ENCODE results near the gene SYNE3.
A peak's percentile ranks its signal among the peaks of the same experiment; 100 is the strongest.
"Not testable (repeated sequence)": the region's sequence is repeated elsewhere in the genome, so short reads cannot be mapped to it uniquely, and the experiment has no call there.

Gene SYNE3

GRCh38 chr14:95524706-95525512 lies 8.5 kb upstream of the SYNE3 start:
- no peak for DNase-seq (ENCODE audit: low spot score)

DNA sequence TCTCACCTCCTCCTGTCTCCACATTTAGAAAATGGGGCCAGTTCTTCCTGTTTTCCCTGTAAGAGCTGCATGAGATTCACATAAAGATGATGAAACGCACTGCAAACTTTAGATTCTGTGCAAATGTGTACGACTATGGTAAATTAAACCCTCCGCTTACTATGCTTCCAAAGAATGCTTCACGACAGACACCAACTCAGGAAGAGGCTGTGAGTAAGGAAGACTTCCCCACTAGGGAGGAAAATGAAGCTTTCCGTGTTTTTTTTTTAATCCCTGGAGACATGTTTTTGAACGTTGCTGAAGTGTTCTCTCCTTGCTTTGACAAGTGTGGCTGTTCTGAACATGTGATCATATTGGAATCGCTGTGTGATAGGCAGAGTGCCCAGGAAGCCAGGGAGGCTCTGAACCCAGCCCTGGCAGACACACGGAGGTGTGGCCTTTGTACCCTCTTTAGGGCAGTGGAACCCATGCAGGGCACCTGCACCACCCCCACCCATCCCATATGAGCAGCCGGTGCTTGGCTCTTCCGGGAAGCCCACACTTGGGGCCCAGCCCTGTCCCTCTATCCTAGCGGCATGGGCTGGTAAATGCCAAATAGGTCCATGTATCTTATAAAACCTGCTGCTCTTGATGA lies 7.5 kb upstream of the SYNE3 start:
- DNase-seq (ENCODE audit: low spot score): no peak

- no peak for DNase-seq (ENCODE audit: low spot score)
Measured at GRCh38 chr14:95523051-95523814, 6.8 kb upstream of the SYNE3 start.

- no peak for DNase-seq (ENCODE audit: low spot score)
Measured at GRCh38 chr14:95522556-95522955, 6.1 kb upstream of the SYNE3 start.

DNA sequence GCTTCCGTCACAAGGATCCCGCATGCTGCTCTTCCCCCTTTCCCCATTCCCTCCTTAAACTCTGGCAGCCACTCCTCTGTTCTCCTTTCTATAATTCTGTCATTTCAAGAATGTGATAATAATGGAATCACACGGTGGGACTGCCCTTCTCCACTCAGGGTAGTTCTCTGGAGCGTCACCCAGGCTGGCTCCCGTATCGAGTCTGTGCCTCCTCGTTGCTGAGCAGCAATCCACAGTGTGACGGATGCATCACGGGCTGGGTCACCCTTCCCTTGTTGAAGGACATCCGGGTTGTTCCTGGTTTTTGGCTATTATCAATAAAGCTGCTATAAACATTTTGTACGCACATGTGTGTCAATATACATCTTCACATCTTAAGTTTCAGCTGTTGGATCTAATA lies 5.7 kb upstream of the SYNE3 start:
- no peak for DNase-seq (ENCODE audit: low spot score)

DNA sequence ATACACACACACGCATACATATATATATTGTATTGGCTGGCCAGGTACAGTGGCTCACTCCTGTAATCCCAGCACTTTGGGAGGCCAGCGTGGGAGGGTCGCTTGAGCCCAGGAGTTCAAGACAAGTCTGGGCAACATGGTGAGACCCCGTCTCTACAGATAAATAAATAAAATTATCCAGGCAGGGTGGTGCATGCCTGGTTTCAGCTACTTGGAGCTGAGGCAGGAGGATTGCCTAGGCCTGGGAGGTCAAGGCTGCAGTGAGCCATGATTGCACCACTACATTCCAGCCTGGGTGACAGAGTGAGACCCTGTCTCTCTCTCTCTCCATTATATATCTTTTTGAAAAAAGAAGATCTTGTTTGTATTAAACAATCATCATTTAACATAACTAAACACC lies 4.6 kb upstream of the SYNE3 start:
- DNase-seq (ENCODE audit: low spot score): no peak

DNA sequence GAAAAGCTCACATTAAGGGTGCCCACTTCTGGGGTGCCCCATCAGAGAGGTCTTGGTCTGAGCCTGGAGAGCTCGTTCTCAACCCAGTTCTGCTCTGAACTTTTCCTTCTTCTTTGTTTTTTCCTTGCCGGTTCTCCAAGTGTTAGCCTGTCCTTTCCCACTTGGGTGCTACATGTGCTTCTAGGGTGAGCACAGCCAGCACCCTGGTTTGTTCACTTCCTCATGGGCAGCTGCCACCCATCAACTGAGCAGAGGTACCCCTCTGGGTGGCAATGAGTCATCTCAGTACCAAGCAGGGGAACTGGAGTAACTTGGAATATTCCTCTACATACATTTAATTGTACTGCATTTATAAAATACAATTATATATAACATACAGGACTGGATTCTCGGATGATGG lies 3.9 kb upstream of the SYNE3 start:
- DNase-seq (ENCODE audit: low spot score): no peak

GRCh38 chr14:95519699-95520098 lies 3.2 kb upstream of the SYNE3 start:
- DNase-seq (ENCODE audit: low spot score): peak; percentile 44

DNA sequence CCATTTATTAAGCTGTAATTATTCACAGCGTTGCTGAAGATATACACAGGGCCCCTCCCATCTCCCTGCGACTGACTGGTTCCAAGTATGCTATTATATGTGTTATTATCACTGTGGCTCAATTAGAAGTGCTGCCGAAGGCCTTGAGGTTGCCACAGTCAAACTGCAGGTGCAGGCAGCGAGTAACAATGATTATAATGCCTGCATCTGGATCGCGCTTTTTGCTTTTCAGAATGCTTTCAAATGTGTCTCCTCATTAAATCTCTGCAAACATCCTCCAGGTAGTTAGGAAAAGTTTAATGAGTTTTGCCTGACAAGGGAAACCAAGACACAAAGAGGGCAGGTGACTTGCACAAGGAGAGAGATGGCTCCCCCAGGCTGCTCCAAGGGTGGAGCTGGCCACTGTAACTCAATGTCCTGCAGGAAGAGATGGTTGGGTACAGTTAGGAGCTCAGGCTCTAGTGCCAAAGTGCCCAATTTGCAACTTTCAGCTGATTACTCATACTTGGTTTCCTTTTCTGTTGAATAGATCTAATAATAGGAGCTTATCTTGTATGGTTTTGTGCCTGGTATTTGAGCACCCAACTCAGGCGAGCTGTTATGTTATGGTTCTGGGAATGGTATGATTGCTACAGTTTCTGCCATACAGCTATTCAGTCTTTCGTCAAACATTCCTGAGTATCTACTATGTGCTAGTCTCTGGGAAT lies 1.7 kb upstream of the SYNE3 start:
- no peak for DNase-seq (ENCODE audit: low spot score)

DNA sequence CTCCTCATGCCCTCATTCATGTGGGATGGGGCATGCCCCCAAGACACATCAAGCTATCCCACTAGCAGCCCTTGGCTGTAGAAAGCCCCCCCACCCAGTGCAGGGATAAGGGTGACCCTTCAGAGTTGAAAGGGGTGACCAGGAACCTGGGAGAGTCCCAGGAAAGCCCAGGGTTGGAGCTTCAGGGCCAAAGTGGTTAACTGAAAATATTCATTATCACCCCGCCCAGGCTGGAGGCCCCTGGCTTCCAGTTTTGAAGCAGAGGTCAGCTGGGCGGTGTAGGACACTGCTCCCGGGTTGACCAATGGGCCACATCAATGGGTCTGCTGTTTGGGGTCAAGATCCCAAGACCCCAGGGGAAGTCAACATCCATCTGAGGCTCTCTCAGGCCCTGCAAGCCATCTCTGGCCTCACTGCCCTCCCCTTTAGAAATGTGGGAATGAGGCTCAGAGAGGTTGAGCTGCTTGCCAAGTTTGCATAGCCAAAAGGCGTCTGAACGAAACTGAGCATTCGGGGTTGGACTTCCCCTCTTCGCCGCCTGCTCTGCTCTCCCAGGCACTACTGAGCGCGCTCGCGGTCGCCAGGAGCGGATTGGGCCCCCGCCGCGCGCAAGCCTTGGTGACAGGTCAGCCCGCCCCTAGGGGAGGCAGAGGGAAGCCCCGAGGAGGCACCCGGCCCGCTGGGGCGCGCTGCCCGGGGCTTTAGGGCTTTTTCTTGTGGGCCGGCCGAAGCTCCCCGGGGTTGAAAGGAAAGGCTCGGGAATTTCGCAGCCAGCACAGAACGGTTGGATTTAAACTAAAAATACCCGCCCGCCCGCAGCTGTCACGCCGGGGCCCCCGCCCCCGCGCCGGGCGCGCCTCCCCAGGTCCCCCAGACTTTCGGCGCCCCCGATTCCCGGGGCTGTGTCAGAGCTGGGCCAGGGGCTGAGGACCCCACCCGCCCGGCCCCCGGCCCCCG lies 576 bp downstream of the SYNE3 start:
- DNase-seq (ENCODE audit: low spot score): no peak

DNA sequence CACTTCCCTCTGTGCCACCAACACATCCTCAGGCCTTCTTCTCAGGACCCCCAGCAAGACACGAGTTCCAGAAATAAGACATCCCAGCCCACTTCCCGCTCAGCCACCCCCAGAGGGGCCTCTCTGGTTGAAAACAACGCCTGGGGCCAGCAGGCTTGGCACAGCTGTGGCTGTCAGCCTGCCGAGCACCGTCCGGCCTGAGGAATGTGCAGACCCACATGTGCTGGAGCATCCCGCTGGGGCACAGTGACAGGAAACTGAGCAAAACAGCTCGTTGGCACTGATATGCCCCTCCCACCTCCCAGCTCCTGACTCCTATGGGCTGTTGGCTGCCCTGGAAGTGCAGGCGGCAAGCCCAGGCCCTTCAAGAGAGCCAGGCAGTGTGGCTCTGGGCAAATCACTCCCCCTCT lies 1.4 kb downstream of the SYNE3 start:
- DNase-seq (ENCODE audit: low spot score): no peak

- no peak for DNase-seq (ENCODE audit: low spot score)
Measured at GRCh38 chr14:95514131-95515079, 2.0 kb downstream of the SYNE3 start.

- no peak for DNase-seq (ENCODE audit: low spot score)
Measured at GRCh38 chr14:95513291-95513690, 3.2 kb downstream of the SYNE3 start.

DNA sequence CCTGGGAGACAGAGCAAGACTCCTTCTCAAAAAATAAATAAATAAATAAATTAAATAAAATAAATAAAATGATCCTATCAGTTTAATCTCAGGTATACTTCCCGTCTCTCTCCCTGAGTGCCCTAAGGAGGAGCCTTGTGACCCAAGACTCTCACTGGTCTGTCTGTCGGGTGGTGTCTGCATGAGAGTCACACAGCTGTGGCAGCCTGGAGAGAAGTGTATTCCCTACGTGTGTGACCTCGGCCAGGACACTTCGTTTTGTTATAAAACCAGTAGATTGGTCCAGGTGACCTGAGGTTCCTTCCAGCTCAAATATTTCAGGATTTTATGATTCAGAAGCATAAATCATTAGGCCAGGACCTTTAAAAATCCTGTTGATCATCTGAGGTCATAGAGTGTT lies 4.8 kb downstream of the SYNE3 start:
- DNase-seq (ENCODE audit: low spot score): no peak

DNA sequence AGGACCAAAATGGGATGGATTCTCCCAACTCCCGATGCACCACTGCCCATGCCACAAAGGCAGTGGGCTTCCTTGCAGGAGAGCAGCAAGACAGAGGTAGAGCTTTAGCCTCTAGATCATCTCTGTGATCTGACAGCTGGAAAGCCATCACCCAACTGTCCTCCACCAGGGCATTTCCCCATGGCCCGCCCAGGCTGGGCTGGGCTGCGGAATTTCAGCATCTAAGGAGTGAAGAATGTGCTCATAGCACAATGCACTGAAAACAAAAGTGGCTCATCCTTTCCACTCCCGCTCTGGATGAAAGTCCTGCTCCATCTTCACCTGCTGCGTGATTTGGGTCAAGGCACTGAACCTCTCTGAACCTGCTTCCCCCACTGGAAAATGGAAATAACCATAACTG lies 5.6 kb downstream of the SYNE3 start:
- no peak for DNase-seq (ENCODE audit: low spot score)

- DNase-seq (ENCODE audit: low spot score): not testable (repeated sequence)
Measured at GRCh38 chr14:95510344-95510743, 6.1 kb downstream of the SYNE3 start.

DNA sequence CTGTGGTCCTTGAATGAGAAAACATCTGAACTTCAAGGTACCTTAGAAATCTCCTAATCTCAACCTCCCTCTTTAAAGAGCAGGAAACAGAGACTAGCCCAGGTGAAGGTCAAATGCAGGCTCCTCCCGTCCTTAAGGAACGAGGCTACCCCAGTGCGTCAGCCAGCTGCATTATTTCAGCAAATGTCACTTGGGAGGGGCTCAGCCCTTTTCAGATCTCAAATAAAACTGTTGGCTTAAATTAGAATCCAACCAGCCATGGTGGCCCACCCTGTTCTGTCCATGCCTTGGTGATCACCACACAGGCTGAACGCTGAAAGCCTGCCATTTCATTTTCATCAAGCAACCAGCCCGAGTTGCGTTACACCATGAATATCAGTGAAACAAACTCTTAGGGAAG lies 7.0 kb downstream of the SYNE3 start:
- no peak for DNase-seq (ENCODE audit: low spot score)

- no peak for DNase-seq (ENCODE audit: low spot score)
Measured at GRCh38 chr14:95508377-95508776, 8.1 kb downstream of the SYNE3 start.

- DNase-seq (ENCODE audit: low spot score): peak; percentile 68
Measured at GRCh38 chr14:95507701-95508103, 8.7 kb downstream of the SYNE3 start.

- DNase-seq (ENCODE audit: low spot score): peak; percentile 93
Measured at GRCh38 chr14:95507174-95507573, 9.3 kb downstream of the SYNE3 start.

Measured in COLO829 (cell line).